SK-N-SH (cell line): Measurements from ENCODE around the gene CD164L2. TPM values are rescaled to one million over a fixed set of nuclear protein-coding genes. Genes with fewer than 3 reads are reported as not detected.

Experiments used
- CTCF ChIA-PET: fragments of 300-600, 350-600 bp; formaldehyde crosslinking; extraction: SDS; loops from one replicate; lab custom pipeline; 2021; lab: Yijun Ruan, JAX
- POLR2A ChIA-PET: fragments of 350-600 bp; sonication (Branson Sonifier 250); formaldehyde crosslinking; extraction: SDS; loops from one replicate; lab custom pipeline; 2020; ENCODE audit warnings: antibody characterized with exemption, inconsistent platforms; lab: Yijun Ruan, JAX
- DNase-seq: peaks from one replicate; pipeline ENCODE4 v3.0.0; 2012
- H2AFZ ChIP-seq: fragments of 200-600 bp; sonication (generic); 2 replicates; pipeline ENCODE4 v1.8.1; 2016; ENCODE audit warnings: antibody characterized with exemption, mild to moderate bottlenecking, low read depth
- H3F3A ChIP-seq: fragments of 200-600 bp; sonication (generic); replicated peaks from 2 replicates; pipeline ENCODE3; 2016; ENCODE audit warnings: antibody characterized with exemption, mild to moderate bottlenecking; ENCODE audit not compliant: insufficient read depth
- H3K27ac ChIP-seq, 2 experiments: fragments of 200-500 bp in 1 of 2; fragments of 200-600 bp in 1 of 2; sonication (Bioruptor generic) in 1 of 2; sonication (generic), shearing (Covaris generic) in 1 of 2; 2 replicates each; pipeline versions ENCODE4 v1.5.1 to v1.6.1; 2014 to 2016; ENCODE audit warnings: low read depth in 2 of 2, inconsistent platforms in 1 of 2, low read length in 1 of 2, mild to moderate bottlenecking in 1 of 2, mixed read lengths in 1 of 2
- H3K27me3 ChIP-seq: fragments of 200-600 bp; sonication (generic), shearing (Covaris generic); 2 replicates; pipeline ENCODE4 v1.6.1; 2016; ENCODE audit warnings: mixed run types; ENCODE audit not compliant: insufficient read depth
- H3K36me3 ChIP-seq, 2 experiments: fragments of 200-500 bp in 1 of 2; fragments of 200-600 bp in 1 of 2; sonication (Bioruptor generic) in 1 of 2; sonication (generic) in 1 of 2; replicated peaks in 1 of 2; 2 replicates each; pipeline versions ENCODE3 to v1.5.1; 2014 to 2016; ENCODE audit warnings: low read length in 1 of 2, mild to moderate bottlenecking in 1 of 2; ENCODE audit not compliant: insufficient read depth in 2 of 2, control insufficient read depth in 1 of 2
- H3K4me1 ChIP-seq, 2 experiments: fragments of 200-500 bp in 1 of 2; fragments of 200-600 bp in 1 of 2; sonication (Bioruptor generic) in 1 of 2; sonication (generic), shearing (Covaris generic) in 1 of 2; 2 replicates each; pipeline versions ENCODE4 v1.5.1 to v1.6.1; 2014 to 2016; ENCODE audit warnings: low read depth in 1 of 2, low read length in 1 of 2, mixed run types in 1 of 2; ENCODE audit not compliant: insufficient read depth in 2 of 2, control insufficient read depth in 1 of 2
- H3K4me2 ChIP-seq: fragments of 200-600 bp; sonication (generic), shearing (Covaris generic); 2 replicates; pipeline ENCODE4 v1.6.1; 2017; ENCODE audit warnings: mixed run types
- H3K4me3 ChIP-seq, 2 experiments: fragments of 200-500 bp in 1 of 2; fragments of 200-600 bp in 1 of 2; sonication (Bioruptor generic) in 1 of 2; sonication (generic), shearing (Covaris generic) in 1 of 2; 2 replicates each; pipeline versions ENCODE4 v1.5.1 to v1.8.1; 2014 to 2016; ENCODE audit warnings: low read depth in 2 of 2, inconsistent platforms in 1 of 2, low read length in 1 of 2, mild to moderate bottlenecking in 1 of 2, mixed read lengths in 1 of 2, moderate library complexity in 1 of 2
- H3K79me2 ChIP-seq: fragments of 200-600 bp; sonication (generic); 2 replicates; pipeline ENCODE4 v1.8.1; 2017; ENCODE audit warnings: mild to moderate bottlenecking; ENCODE audit not compliant: insufficient read depth
- H3K9ac ChIP-seq: fragments of 200-600 bp; sonication (generic); 2 replicates; pipeline ENCODE4 v1.6.1; 2017; ENCODE audit warnings: mixed run types
- H3K9me2 ChIP-seq: fragments of 200-600 bp; sonication (generic); 2 replicates; pipeline ENCODE4 v1.6.1; 2017; ENCODE audit warnings: mixed run types
- H3K9me3 ChIP-seq: fragments of 200-600 bp; sonication (generic); 2 replicates; pipeline ENCODE4 v1.6.1; 2017; ENCODE audit warnings: mixed run types, mild to moderate bottlenecking, moderate library complexity
- H4K20me1 ChIP-seq: fragments of 200-600 bp; sonication (generic); 2 replicates; pipeline ENCODE4 v1.6.1; 2017; ENCODE audit warnings: mild to moderate bottlenecking, mixed run types; ENCODE audit not compliant: insufficient read depth
- EZH2phosphoT487 ChIP-seq: fragments of 200-600 bp; sonication (generic); IDR thresholded peaks from 2 replicates; pipeline ENCODE4 v1.6.1; 2017; ENCODE audit warnings: low read depth, mixed run types, mild to moderate bottlenecking, antibody characterized with exemption, moderate library complexity, borderline replicate concordance
- GABPA ChIP-seq: IDR thresholded peaks from 2 replicates; pipeline ENCODE4 v1.4.0; 2012; ENCODE audit warnings: low read depth, mild to moderate bottlenecking
- JUND ChIP-seq: IDR thresholded peaks from 2 replicates; pipeline ENCODE4 v1.4.0; 2012
- RFX5 ChIP-seq: IDR thresholded peaks from 2 replicates; pipeline ENCODE4 v1.6.1; 2012; ENCODE audit warnings: mild to moderate bottlenecking, improper control_type of control experiment, low read length
- SIN3A ChIP-seq: IDR thresholded peaks from 2 replicates; pipeline ENCODE4 v1.6.1; 2012; ENCODE audit warnings: low read depth, mild to moderate bottlenecking, low read length, moderate library complexity, borderline replicate concordance
- TAF1 ChIP-seq: IDR thresholded peaks from 2 replicates; pipeline ENCODE4 v1.6.1; 2012; ENCODE audit warnings: low read depth, mild to moderate bottlenecking, low read length, moderate library complexity, borderline replicate concordance
- TEAD4 ChIP-seq: IDR thresholded peaks from 2 replicates; pipeline ENCODE4 v1.4.0; 2012; ENCODE audit warnings: mild to moderate bottlenecking, borderline replicate concordance; ENCODE audit not compliant: insufficient read depth
- WGBS: methylation state at CpG from one replicate; pipeline ENCODE4 v1.1.6; 2017; ENCODE audit warnings: low lambda C conversion rate; 5-methylcytosine and 5-hydroxymethylcytosine counted together
- polyA plus RNA-seq, 3 experiments: library from polyadenylated mRNA; depleted of rRNA; stranded (reverse); fragments of >200 nt; gene quantifications; 2 replicates each; pipeline ENCODE4 v1.2.3, GENCODE V29; 2012
- TF ChIP-seq, protein P1 (sequence below): fragments of 200-600 bp; sonication (generic); IDR thresholded peaks from 2 replicates; pipeline ENCODE4 v1.6.1; 2017; ENCODE audit warnings: antibody characterized with exemption, mild to moderate bottlenecking, moderate library complexity
- TF ChIP-seq, protein P2 (sequence below): IDR thresholded peaks from 2 replicates; pipeline ENCODE4 v1.4.0; 2012; ENCODE audit warnings: low read depth, borderline replicate concordance
- TF ChIP-seq, protein P3 (sequence below): IDR thresholded peaks from 2 replicates; pipeline ENCODE4 v1.4.0; 2012; ENCODE audit warnings: low read depth, borderline replicate concordance
- TF ChIP-seq, protein P4 (sequence below): fragments of 150-350 bp; IDR thresholded peaks from 2 replicates; pipeline ENCODE4 v1.6.1; 2017; ENCODE audit warnings: antibody characterized with exemption, low read length, low read depth, borderline replicate concordance

CD164L2 gene
- polyA plus RNA-seq, 1 of the 3 experiments (the other 2 are of a cell fraction): 0.05 TPM

DNA sequence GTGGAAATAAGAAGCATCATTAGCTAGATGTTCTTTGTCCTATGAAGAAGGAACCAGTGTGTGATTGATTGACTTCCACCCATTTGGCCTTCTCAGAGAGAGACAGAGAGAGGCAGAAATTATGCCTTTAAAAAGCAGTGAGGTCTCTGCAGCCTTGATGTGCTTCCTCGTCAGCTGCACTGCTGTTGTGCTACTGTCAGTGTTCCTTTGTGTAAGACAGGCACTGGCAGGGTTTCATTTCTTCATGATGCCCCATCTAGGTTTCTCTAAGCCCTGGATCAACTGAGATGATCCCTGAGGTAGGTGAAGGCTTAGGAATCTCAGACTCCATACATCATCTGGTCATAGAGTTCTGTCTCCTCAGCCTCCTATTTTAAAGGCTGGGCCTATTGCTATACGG lies 44.2 kb upstream of the CD164L2 start:
- no peak overlapping the region for H2AFZ ChIP-seq
- peaks cover 74% of the 10 kb centered on the region for H3K79me2 ChIP-seq
- peaks cover 11 to 21% of the 10 kb centered on the region in 2 experiments for H3K36me3 ChIP-seq
- 94% methylated on average over 2 of the region's 2 CpGs for WGBS
- no peak overlapping the region for H3K4me3 ChIP-seq
- peaks cover 0 to 15% of the 10 kb centered on the region in 2 experiments; a peak in 3 of 4 replicates for H3K4me1 ChIP-seq
- no peak overlapping the region for H3K27ac ChIP-seq
- no peak overlapping the region for H3K4me2 ChIP-seq
- no peak overlapping the region for H3K9ac ChIP-seq
- H3F3A ChIP-seq: peaks cover 3% of the 10 kb centered on the region
- ChIA-PET CTCF (interaction anchor here (1.1 to 3.3 kb wide), 8 partner anchors 10 to 180 kb away, joined by 3 to 19 read pairs (median 3); no protein-coding TSS in a partner anchor), POLR2A (no interaction called here)
- H3K27me3 ChIP-seq: no peaks in the 10 kb centered on the region
- no peak for DNase-seq
- H4K20me1 ChIP-seq: peaks cover 26% of the 10 kb centered on the region
- H3K9me2 ChIP-seq: no peaks in the 10 kb centered on the region
- H3K9me3 ChIP-seq: no peaks in the 10 kb centered on the region
- TF ChIP-seq, protein P1, sequence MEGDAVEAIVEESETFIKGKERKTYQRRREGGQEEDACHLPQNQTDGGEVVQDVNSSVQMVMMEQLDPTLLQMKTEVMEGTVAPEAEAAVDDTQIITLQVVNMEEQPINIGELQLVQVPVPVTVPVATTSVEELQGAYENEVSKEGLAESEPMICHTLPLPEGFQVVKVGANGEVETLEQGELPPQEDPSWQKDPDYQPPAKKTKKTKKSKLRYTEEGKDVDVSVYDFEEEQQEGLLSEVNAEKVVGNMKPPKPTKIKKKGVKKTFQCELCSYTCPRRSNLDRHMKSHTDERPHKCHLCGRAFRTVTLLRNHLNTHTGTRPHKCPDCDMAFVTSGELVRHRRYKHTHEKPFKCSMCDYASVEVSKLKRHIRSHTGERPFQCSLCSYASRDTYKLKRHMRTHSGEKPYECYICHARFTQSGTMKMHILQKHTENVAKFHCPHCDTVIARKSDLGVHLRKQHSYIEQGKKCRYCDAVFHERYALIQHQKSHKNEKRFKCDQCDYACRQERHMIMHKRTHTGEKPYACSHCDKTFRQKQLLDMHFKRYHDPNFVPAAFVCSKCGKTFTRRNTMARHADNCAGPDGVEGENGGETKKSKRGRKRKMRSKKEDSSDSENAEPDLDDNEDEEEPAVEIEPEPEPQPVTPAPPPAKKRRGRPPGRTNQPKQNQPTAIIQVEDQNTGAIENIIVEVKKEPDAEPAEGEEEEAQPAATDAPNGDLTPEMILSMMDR: no peak
- TF ChIP-seq, protein P2, sequence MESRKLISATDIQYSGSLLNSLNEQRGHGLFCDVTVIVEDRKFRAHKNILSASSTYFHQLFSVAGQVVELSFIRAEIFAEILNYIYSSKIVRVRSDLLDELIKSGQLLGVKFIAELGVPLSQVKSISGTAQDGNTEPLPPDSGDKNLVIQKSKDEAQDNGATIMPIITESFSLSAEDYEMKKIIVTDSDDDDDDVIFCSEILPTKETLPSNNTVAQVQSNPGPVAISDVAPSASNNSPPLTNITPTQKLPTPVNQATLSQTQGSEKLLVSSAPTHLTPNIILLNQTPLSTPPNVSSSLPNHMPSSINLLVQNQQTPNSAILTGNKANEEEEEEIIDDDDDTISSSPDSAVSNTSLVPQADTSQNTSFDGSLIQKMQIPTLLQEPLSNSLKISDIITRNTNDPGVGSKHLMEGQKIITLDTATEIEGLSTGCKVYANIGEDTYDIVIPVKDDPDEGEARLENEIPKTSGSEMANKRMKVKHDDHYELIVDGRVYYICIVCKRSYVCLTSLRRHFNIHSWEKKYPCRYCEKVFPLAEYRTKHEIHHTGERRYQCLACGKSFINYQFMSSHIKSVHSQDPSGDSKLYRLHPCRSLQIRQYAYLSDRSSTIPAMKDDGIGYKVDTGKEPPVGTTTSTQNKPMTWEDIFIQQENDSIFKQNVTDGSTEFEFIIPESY: no peak
- no peak for TF ChIP-seq RFX5
- TF ChIP-seq GABPA: no peak
- no peak for TF ChIP-seq TAF1
- TF ChIP-seq TEAD4: no peak
- no peak for TF ChIP-seq JUND
- no peak for TF ChIP-seq EZH2phosphoT487

DNA sequence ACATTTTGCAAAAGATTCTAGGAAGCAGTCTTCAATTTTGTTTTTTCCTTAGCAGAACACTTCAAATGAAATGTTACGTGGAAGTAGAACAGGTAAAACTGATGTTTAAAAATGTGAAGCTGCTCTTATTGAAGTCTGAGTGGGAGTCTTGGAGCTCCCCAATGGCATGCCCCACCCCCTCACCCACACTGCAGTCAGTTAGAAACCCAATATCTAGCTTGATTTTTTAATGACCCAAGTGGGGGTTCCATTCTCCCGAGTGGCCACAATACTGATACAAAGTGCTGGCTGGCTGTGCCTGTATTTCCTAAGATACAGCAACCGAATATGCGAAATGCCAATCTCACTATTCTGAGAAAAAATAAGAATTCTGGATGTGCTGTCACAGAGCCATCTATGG lies 40.6 kb upstream of the CD164L2 start:
- ChIA-PET POLR2A (no interaction called here), CTCF (interaction anchor here (0.7 to 16.9 kb wide), 5 partner anchors 32 to 239 kb away, joined by 3 to 111 read pairs (median 6); partner anchors contain the start of gene AHDC1)

More for the DNA sequence above, 40.6 kb upstream of the CD164L2 start:
- no peaks in the 10 kb centered on the region for H3K9me2 ChIP-seq
- H4K20me1 ChIP-seq: peaks cover 6% of the 10 kb centered on the region
- DNase-seq: no peak
- H3K27me3 ChIP-seq: no peaks in the 10 kb centered on the region
- H3K9me3 ChIP-seq: no peaks in the 10 kb centered on the region
- no peak overlapping the region for H3K27ac ChIP-seq
- WGBS: 96% methylated on average over 4 of the region's 4 CpGs
- H3F3A ChIP-seq: peaks cover 10% of the 10 kb centered on the region
- H2AFZ ChIP-seq: no peak overlapping the region
- H3K9ac ChIP-seq: no peak overlapping the region
- H3K4me3 ChIP-seq: no peak overlapping the region
- H3K4me2 ChIP-seq: no peak overlapping the region
- H3K79me2 ChIP-seq: peaks cover 71% of the 10 kb centered on the region
- TF ChIP-seq, protein P3, sequence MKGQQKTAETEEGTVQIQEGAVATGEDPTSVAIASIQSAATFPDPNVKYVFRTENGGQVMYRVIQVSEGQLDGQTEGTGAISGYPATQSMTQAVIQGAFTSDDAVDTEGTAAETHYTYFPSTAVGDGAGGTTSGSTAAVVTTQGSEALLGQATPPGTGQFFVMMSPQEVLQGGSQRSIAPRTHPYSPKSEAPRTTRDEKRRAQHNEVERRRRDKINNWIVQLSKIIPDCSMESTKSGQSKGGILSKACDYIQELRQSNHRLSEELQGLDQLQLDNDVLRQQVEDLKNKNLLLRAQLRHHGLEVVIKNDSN: no peak
- TF ChIP-seq, protein P1: no peak
- TF ChIP-seq TAF1: no peak
- TF ChIP-seq, protein P4, sequence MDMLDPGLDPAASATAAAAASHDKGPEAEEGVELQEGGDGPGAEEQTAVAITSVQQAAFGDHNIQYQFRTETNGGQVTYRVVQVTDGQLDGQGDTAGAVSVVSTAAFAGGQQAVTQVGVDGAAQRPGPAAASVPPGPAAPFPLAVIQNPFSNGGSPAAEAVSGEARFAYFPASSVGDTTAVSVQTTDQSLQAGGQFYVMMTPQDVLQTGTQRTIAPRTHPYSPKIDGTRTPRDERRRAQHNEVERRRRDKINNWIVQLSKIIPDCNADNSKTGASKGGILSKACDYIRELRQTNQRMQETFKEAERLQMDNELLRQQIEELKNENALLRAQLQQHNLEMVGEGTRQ: no peak
- no peak for TF ChIP-seq EZH2phosphoT487
- TF ChIP-seq SIN3A: no peak
- H3K36me3 ChIP-seq: peaks cover 11 to 25% of the 10 kb centered on the region in 2 experiments
- peaks cover 6 to 9% of the 10 kb centered on the region in 2 experiments; a peak in 3 of 4 replicates for H3K4me1 ChIP-seq
